Colonic mucosa (tissue), 4 donors: Measurements from ENCODE around the gene PDS5B. TPM values are rescaled to one million over a fixed set of nuclear protein-coding genes. Genes with fewer than 3 reads are reported as not detected.
A peak's percentile ranks its signal among the peaks of the same experiment; 100 is the strongest.

Experiments
- DNase-seq: peaks from one replicate; pipeline ENCODE4 v3.0.0-alpha.2; 2020
- H3K27ac ChIP-seq: fragments of 200-600 bp; one replicate; pipeline ENCODE4 v1.8.0; 2021
- H3K27me3 ChIP-seq: fragments of 200-600 bp; one replicate; pipeline ENCODE4 v1.8.0; 2021
- H3K36me3 ChIP-seq: fragments of 200-600 bp; one replicate; pipeline ENCODE4 v1.8.0; 2021
- H3K4me1 ChIP-seq: fragments of 200-600 bp; one replicate; pipeline ENCODE4 v1.8.0; 2021; ENCODE audit warnings: mild to moderate bottlenecking
- H3K4me3 ChIP-seq: fragments of 200-600 bp; one replicate; pipeline ENCODE4 v1.8.0; 2021
- H3K9ac ChIP-seq, 2 donors: one replicate each; pipeline ENCODE4 v1.7.0; 2013; ENCODE audit warnings: control low read depth in 2 of 2, low read depth in 2 of 2, low read length in 2 of 2
- H3K9me3 ChIP-seq: fragments of 200-600 bp; one replicate; pipeline ENCODE4 v1.8.0; 2021
- CTCF ChIP-seq: fragments of 200-600 bp; IDR thresholded peaks from one replicate; pipeline ENCODE4 v1.8.0; 2022; ENCODE audit warnings: antibody characterized with exemption, mild to moderate bottlenecking
- intact Hi-C: fragments of 100-400 bp; cut with DNase I; formaldehyde crosslinking; loops from one replicate; pipeline ENCODE4 v1.14.1; 2022
- total RNA-seq, 2 donors: library from RNA; stranded (reverse); fragmentation: NEBNext Ultra II Directional in 1 of 2; extraction: Animal tissue kit (Norgen Biotek cat#: 25700) in 1 of 2; gene quantifications; one replicate each; pipeline ENCODE4 v1.2.1, GENCODE V29; 2021
- donor health status: healthy.
- donor health status: DM: no; HTN: no; CAD: no.
- donor health status: DM: no; HTN: no; CAD: no.

Gene PDS5B
- total RNA-seq, 2 donors from 2014 or later: 34.0 to 37.0 TPM

DNA sequence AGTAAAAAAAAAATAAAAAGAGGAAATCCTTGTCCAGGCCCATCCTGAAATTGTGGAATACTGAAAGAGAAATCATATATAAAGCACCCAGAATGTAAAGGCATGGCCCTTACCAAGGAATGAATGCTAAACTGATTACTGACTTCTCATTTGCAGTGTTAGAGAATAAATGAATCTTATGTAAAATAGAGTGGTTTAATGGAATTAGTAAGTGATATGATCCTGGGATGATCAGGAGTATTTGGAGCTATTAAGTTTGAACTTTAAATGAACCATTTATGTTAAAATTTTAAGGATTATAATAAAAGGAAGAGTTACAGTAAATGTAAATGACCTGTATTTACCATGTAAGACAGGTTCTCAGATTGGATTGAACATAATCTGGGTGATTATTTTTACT lies 75.4 kb downstream of the PDS5B start:
- Histone ChIP-seq H3K27me3 (no peaks in the 10 kb centered on the region), H3K36me3 (no peaks in the 10 kb centered on the region), H3K4me1 (no peaks in the 10 kb centered on the region), H3K9me3 (no peaks in the 10 kb centered on the region), H3K9ac (no peak overlapping the region), H3K4me3 (no peak overlapping the region), H3K27ac (no peak overlapping the region)
- TF ChIP-seq CTCF: no peak
- DNase-seq: no peak
- intact Hi-C loops: no loop called here

GRCh38 chr13:32663660-32664059 lies 77.4 kb downstream of the PDS5B start:
- Histone ChIP-seq H3K9ac (no peak overlapping the region), H3K27ac (no peak overlapping the region), H3K27me3 (no peaks in the 10 kb centered on the region), H3K36me3 (no peaks in the 10 kb centered on the region), H3K9me3 (no peaks in the 10 kb centered on the region), H3K4me3 (no peak overlapping the region), H3K4me1 (no peaks in the 10 kb centered on the region)
- TF ChIP-seq CTCF: no peak
- intact Hi-C loops: no loop called here
- DNase-seq: no peak

DNA sequence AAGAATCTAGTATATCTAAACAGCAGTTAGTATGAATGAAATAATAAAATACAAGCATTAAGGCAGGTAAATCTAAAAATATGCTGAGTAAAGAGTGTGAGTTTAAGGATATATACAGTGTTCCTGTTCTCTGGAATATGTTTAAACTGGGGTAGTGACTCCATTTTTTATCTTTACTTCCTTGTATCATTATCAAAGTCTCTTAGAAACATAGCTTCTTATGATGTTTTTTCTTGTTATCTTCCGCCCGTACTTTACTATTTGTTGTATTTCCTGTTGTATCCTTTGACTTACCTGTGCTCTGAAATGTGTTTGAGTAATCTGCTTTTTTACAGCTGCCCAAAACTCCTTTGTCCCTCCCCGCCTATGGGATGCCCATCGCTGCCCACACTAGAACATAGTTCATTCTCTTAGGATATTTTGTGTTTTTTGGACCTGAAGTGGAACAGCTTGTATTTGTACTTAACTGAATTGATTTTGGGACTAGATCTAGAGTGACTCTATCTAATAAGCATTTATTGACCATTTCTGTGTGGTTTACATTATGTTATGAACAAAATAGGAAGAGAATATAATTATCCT lies 80.8 kb downstream of the PDS5B start:
- no peak overlapping the region for H3K4me3 ChIP-seq
- H3K4me1 ChIP-seq: no peaks in the 10 kb centered on the region
- peak overlapping the region; percentile 48 for H3K27ac ChIP-seq
- intact Hi-C loops: no loop called here
- DNase-seq: no peak
- no peaks in the 10 kb centered on the region for H3K9me3 ChIP-seq
- no peaks in the 10 kb centered on the region for H3K36me3 ChIP-seq
- H3K9ac ChIP-seq: no peak overlapping the region
- no peak for TF ChIP-seq CTCF
- H3K27me3 ChIP-seq: no peaks in the 10 kb centered on the region

- peak; percentile 56 for TF ChIP-seq CTCF
- Histone ChIP-seq H3K4me1 (no peaks in the 10 kb centered on the region), H3K9ac (no peak overlapping the region), H3K36me3 (no peaks in the 10 kb centered on the region), H3K9me3 (no peaks in the 10 kb centered on the region), H3K27ac (no peak overlapping the region), H3K27me3 (no peaks in the 10 kb centered on the region), H3K4me3 (no peak overlapping the region)
- intact Hi-C loops: no loop called here
- no peak for DNase-seq
These were observed 82.9 kb downstream of the PDS5B start for GRCh38 chr13:32669030-32669646.

GRCh38 chr13:32674503-32674902 lies 88.3 kb downstream of the PDS5B start:
- no peak overlapping the region for H3K27ac ChIP-seq
- H3K9me3 ChIP-seq: no peaks in the 10 kb centered on the region
- TF ChIP-seq CTCF: no peak
- no peak overlapping the region for H3K9ac ChIP-seq
- no peak for DNase-seq
- H3K36me3 ChIP-seq: no peaks in the 10 kb centered on the region
- no peaks in the 10 kb centered on the region for H3K27me3 ChIP-seq
- H3K4me3 ChIP-seq: no peak overlapping the region
- intact Hi-C loops: no loop called here
- no peaks in the 10 kb centered on the region for H3K4me1 ChIP-seq
